Right lobe of liver (tissue), 6 donors: Measurements from ENCODE around the gene CHRND. TPM values are rescaled to one million over a fixed set of nuclear protein-coding genes. Genes with fewer than 3 reads are reported as not detected.

ENCODE experiments used
- ATAC-seq, 4 donors: fragments of 200-7000 bp; cut with Tn5 transposase; one replicate each; pipeline ENCODE4 v1.9.1; 2020; ENCODE audit warnings: mild to moderate bottlenecking in 4 of 4, moderate library complexity in 4 of 4
- DNase-seq, 3 donors: peaks; one replicate each; pipeline ENCODE4 v3.0.0-alpha.2; 2020
- H3K27ac ChIP-seq, 3 donors: fragments of 200-600 bp; one replicate each; pipeline ENCODE4 v1.8.0; 2022
- H3K27me3 ChIP-seq, 2 donors: fragments of 200-600 bp; one replicate each; pipeline ENCODE4 v1.8.0; 2022
- H3K36me3 ChIP-seq, 4 donors: fragments of 200-600 bp; sonication (generic) in 1 of 4; one replicate each; pipeline versions ENCODE4 v1.5.1 to v1.8.0; 2017 to 2022; ENCODE audit warnings: control low read depth in 1 of 4
- H3K4me1 ChIP-seq, 4 donors: fragments of 200-600 bp; sonication (generic) in 1 of 4; one replicate each; pipeline versions ENCODE4 v1.5.1 to v1.8.0; 2017 to 2022; ENCODE audit warnings: control low read depth in 1 of 4
- H3K4me3 ChIP-seq, 3 donors: fragments of 200-600 bp; one replicate each; pipeline ENCODE4 v1.8.0; 2022
- H3K9me3 ChIP-seq, 4 donors: fragments of 200-600 bp; sonication (generic) in 1 of 4; one replicate each; pipeline versions ENCODE4 v1.5.1 to v1.8.0; 2017 to 2022; ENCODE audit warnings: control low read depth in 1 of 4
- CTCF ChIP-seq, 4 donors: fragments of 200-600 bp in 3 of 4; fragments of 450-650 bp in 1 of 4; IDR thresholded peaks; one replicate each; pipeline versions ENCODE4 v1.5.1 to v1.8.0; 2016 to 2022; ENCODE audit warnings: antibody characterized with exemption in 4 of 4, mild to moderate bottlenecking in 2 of 4
- POLR2A ChIP-seq: fragments of 450-650 bp; IDR thresholded peaks from one replicate; pipeline ENCODE4 v1.6.1; 2017; ENCODE audit warnings: antibody characterized with exemption, mild to moderate bottlenecking
- WGBS: methylation state at CpG from one replicate; pipeline ENCODE4 v1.1.6; 2018; ENCODE audit warnings: low coverage, low lambda C conversion rate; ENCODE audit not compliant: insufficient coverage; ENCODE audit errors: missing lambda C conversion rate; 5-methylcytosine and 5-hydroxymethylcytosine counted together
- intact Hi-C, 2 donors: fragments of 100-400 bp; cut with DNase I; formaldehyde crosslinking; loops; one replicate each; pipeline versions ENCODE4 v1.11.2 to v1.14.1; 2022
- long read RNA-seq: library from polyadenylated mRNA; unstranded; transcript quantifications from one replicate; pipeline ENCODE4 v2.0.0, GENCODE V29; 2019
- total RNA-seq, 6 experiments: library from RNA; depleted of rRNA in 2 of 6; stranded (reverse); fragments of >200 nt in 2 of 6; fragmentation: NEBNext Ultra II Directional in 3 of 6; extraction: Animal tissue kit (Norgen Biotek cat#: 25700) in 3 of 6; gene quantifications; one replicate each; pipeline versions ENCODE4 v1.1.0 to v1.2.4, GENCODE V29; 2016 to 2023
- donor health status: DM: no; HTN: yes; CAD: no.
- donor health status: DM: no; HTN: no; CAD: no.
- donor health status: DM: no; HTN: no; CAD: no.
- donor health status: DM: no; HTN: yes; CAD: no.
- donor health status: DM: no; HTN: yes; CAD: no.

Gene CHRND
- total RNA-seq, result not detected
- long read RNA-seq, result 0 reads

GRCh38 chr2:232525791-232526371 is at the start of gene CHRND:
Gene CHRND, plus strand, starts transcription at chr2:232526160. Its CDS starts 56 bp downstream, at chr2:232526216.
- Histone ChIP-seq H3K4me3 (no peak within 1 kb of the TSS), H3K36me3 (no peaks in the 10 kb centered on the region), H3K9me3 (no peaks in the 10 kb centered on the region), H3K27me3 (peaks cover 14 to 27% of the 10 kb centered on the region in 2 donors), H3K4me1 (peaks cover 0 to 20% (median 0%) of the 10 kb centered on the region in 4 donors), H3K27ac (no peak within 1 kb of the TSS)
- TF ChIP-seq CTCF (IDR thresholded peaks at IDR 0.05), result no peak
- no peak for TF ChIP-seq POLR2A
- WGBS, result 7% methylated on average over 9 of the region's 18 CpGs
- DNase-seq (no peak), ATAC-seq (no peak)
- intact Hi-C loops, result loop anchor here in 1 of 2 donors (10.0 kb wide), 2 partner anchors 91 to 621 kb away; no protein-coding TSS in a partner anchor

GRCh38 chr2:232476791-232477190 is 49.2 kb upstream of the CHRND start:
- DNase-seq (peak; percentile 6 to 50 (median 28)), ATAC-seq (no peak)
- H3K27ac ChIP-seq, result no peak overlapping the region
- intact Hi-C loops, result no loop called here
- H3K4me3 ChIP-seq, result no peak overlapping the region
- no peaks in the 10 kb centered on the region for H3K4me1 ChIP-seq
- TF ChIP-seq CTCF (IDR thresholded peaks at IDR 0.05) (no peak), POLR2A (no peak)
- no peaks in the 10 kb centered on the region for H3K36me3 ChIP-seq
- WGBS, result 90% methylated on average over 7 of the region's 7 CpGs
- no peaks in the 10 kb centered on the region for H3K27me3 ChIP-seq
- H3K9me3 ChIP-seq, result no peaks in the 10 kb centered on the region

- Histone ChIP-seq H3K27me3 (no peaks in the 10 kb centered on the region), H3K4me3 (no peak overlapping the region), H3K4me1 (no peaks in the 10 kb centered on the region), H3K36me3 (no peaks in the 10 kb centered on the region), H3K27ac (no peak overlapping the region), H3K9me3 (no peaks in the 10 kb centered on the region)
- DNase-seq, result no peak
- intact Hi-C loops, result no loop called here
- WGBS, result 91% methylated on average over 3 of the region's 13 CpGs
- no peak for ATAC-seq
- TF ChIP-seq POLR2A (no peak), CTCF (IDR thresholded peaks at IDR 0.05) (no peak)
Measured at GRCh38 chr2:232477751-232478510, 48.0 kb upstream of the CHRND start.

GRCh38 chr2:232478571-232479340 is 47.2 kb upstream of the CHRND start:
- TF ChIP-seq POLR2A (no peak), CTCF (IDR thresholded peaks at IDR 0.05) (no peak)
- intact Hi-C loops, result no loop called here
- H3K27ac ChIP-seq, result no peak overlapping the region
- H3K4me3 ChIP-seq, result no peak overlapping the region
- H3K27me3 ChIP-seq, result no peaks in the 10 kb centered on the region
- no peaks in the 10 kb centered on the region for H3K9me3 ChIP-seq
- peak in 2 of 3 donors; percentile 14 to 47 for DNase-seq
- WGBS, result no CpG with 5 or more reads among the region's 19 CpGs
- H3K4me1 ChIP-seq, result no peaks in the 10 kb centered on the region
- no peak for ATAC-seq
- no peaks in the 10 kb centered on the region for H3K36me3 ChIP-seq
